Neural cell (in vitro differentiated cells): ENCODE data around the gene METAP1D. TPM values are rescaled to one million over a fixed set of nuclear protein-coding genes. Genes with fewer than 3 reads are reported as not detected.
A peak's percentile ranks its signal among the peaks of the same experiment; 100 is the strongest.

ENCODE experiments used
- H2AFZ ChIP-seq: fragments of 200-600, 300-800 bp; sonication (generic), shearing (Covaris generic); 2 replicates; pipeline ENCODE4 v1.6.0; 2014; ENCODE audit warnings: low read depth, mild to moderate bottlenecking, antibody characterized with exemption, low read length, moderate library complexity
- H3F3A ChIP-seq: fragments of 200-600 bp; shearing (Covaris generic); 2 replicates; pipeline ENCODE4 v1.6.1; 2016; ENCODE audit warnings: mild to moderate bottlenecking, moderate library complexity, mixed read lengths, antibody characterized with exemption, low read length; ENCODE audit not compliant: insufficient read depth, poor library complexity, severe bottlenecking
- H3K27ac ChIP-seq: fragments of 200-600, 300-800 bp; sonication (generic), shearing (Covaris generic); 2 replicates; pipeline ENCODE4 v1.5.1; 2014; ENCODE audit warnings: mild to moderate bottlenecking, low read length, moderate library complexity
- H3K27me3 ChIP-seq: fragments of 300-800, 200-600 bp; sonication (generic), shearing (Covaris generic); 2 replicates; pipeline ENCODE4 v1.6.0; 2014; ENCODE audit warnings: mild to moderate bottlenecking, low read depth, low read length, moderate library complexity; ENCODE audit not compliant: insufficient read depth
- H3K36me3 ChIP-seq: fragments of 300-800, 200-600 bp; sonication (generic), shearing (Covaris generic); 2 replicates; pipeline ENCODE4 v1.5.1; 2014; ENCODE audit warnings: mild to moderate bottlenecking, antibody characterized with exemption, low read length, moderate library complexity; ENCODE audit not compliant: insufficient read depth
- H3K4me2 ChIP-seq: fragments of 300-800, 200-600 bp; sonication (generic), shearing (Covaris generic); 2 replicates; pipeline ENCODE4 v1.6.0; 2014; ENCODE audit warnings: mild to moderate bottlenecking, low read length
- H3K4me3 ChIP-seq: fragments of 300-800, 200-600 bp; sonication (generic), shearing (Covaris generic); 2 replicates; pipeline ENCODE4 v1.5.1; 2014; ENCODE audit warnings: mild to moderate bottlenecking, low read length, moderate library complexity
- H3K79me2 ChIP-seq: fragments of 200-600 bp; shearing (Covaris generic); replicated peaks from 2 replicates; pipeline ENCODE4 v1.6.0; 2014; ENCODE audit warnings: mild to moderate bottlenecking, low read length, moderate library complexity; ENCODE audit not compliant: insufficient read depth
- H3K9ac ChIP-seq: fragments of 300-800, 200-600 bp; sonication (generic), shearing (Covaris generic); 2 replicates; pipeline ENCODE4 v1.6.1; 2016; ENCODE audit warnings: mild to moderate bottlenecking, low read length, mixed read lengths
- H3K9me2 ChIP-seq: fragments of 200-600 bp; shearing (Covaris generic); 2 replicates; pipeline ENCODE4 v1.6.1; 2016; ENCODE audit warnings: mild to moderate bottlenecking, low read length, mixed read lengths; ENCODE audit not compliant: insufficient read depth
- H3K9me3 ChIP-seq: fragments of 200-600, 300-800 bp; sonication (generic), shearing (Covaris generic); 2 replicates; pipeline ENCODE4 v1.6.1; 2016; ENCODE audit warnings: mild to moderate bottlenecking, mixed run types, low read length, moderate library complexity, mixed read lengths
- H4K20me1 ChIP-seq: fragments of 200-600 bp; shearing (Covaris generic); 2 replicates; pipeline ENCODE4 v1.6.1; 2016; ENCODE audit warnings: mild to moderate bottlenecking, mixed run types; ENCODE audit not compliant: insufficient read depth
- CTCF ChIP-seq: fragments of 450-650 bp; IDR thresholded peaks from 2 replicates; pipeline ENCODE4 v1.5.1; 2014; ENCODE audit warnings: antibody characterized with exemption, mild to moderate bottlenecking, moderate library complexity; ENCODE audit not compliant: poor library complexity, severe bottlenecking
- EP300 ChIP-seq: fragments of 450-650 bp; conservative IDR thresholded peaks from 2 replicates; pipeline ENCODE4 v1.6.1; 2014; ENCODE audit warnings: antibody characterized with exemption, mild to moderate bottlenecking, moderate library complexity; ENCODE audit not compliant: poor library complexity, severe bottlenecking
- EZH2 ChIP-seq: fragments of 200-600, 300-800 bp; shearing (Covaris generic), sonication (generic); IDR thresholded peaks from 2 replicates; pipeline ENCODE4 v1.6.1; 2014; ENCODE audit warnings: antibody characterized with exemption, low read length, borderline replicate concordance, mild to moderate bottlenecking; ENCODE audit not compliant: insufficient read depth, poor library complexity, severe bottlenecking
- MXI1 ChIP-seq: fragments of 450-650 bp; conservative IDR thresholded peaks from 2 replicates; pipeline ENCODE4 v1.6.1; 2014; ENCODE audit warnings: antibody characterized with exemption, mild to moderate bottlenecking; ENCODE audit not compliant: poor library complexity, severe bottlenecking
- POLR2AphosphoS5 ChIP-seq: IDR thresholded peaks from 2 replicates; pipeline ENCODE4 v1.6.1; 2012
- RAD21 ChIP-seq: fragments of 450-650 bp; conservative IDR thresholded peaks from 2 replicates; pipeline ENCODE4 v1.6.1; 2014; ENCODE audit warnings: antibody characterized with exemption, mild to moderate bottlenecking, moderate library complexity
- REST ChIP-seq: IDR thresholded peaks from 2 replicates; pipeline ENCODE4 v1.6.1; 2012; ENCODE audit warnings: borderline replicate concordance
- SMC3 ChIP-seq: fragments of 450-650 bp; conservative IDR thresholded peaks from 2 replicates; pipeline ENCODE4 v1.6.1; 2014; ENCODE audit warnings: antibody characterized with exemption, mild to moderate bottlenecking, moderate library complexity; ENCODE audit not compliant: poor library complexity
- TAF1 ChIP-seq: IDR thresholded peaks from 2 replicates; pipeline ENCODE4 v1.6.1; 2012; ENCODE audit warnings: low read depth
- polyA plus RNA-seq: library from polyadenylated mRNA; depleted of rRNA; stranded (reverse); fragments of >200 nt; gene quantifications from 2 replicates; pipeline ENCODE4 v1.2.3, GENCODE V29; 2014

Gene METAP1D
- polyA plus RNA-seq, 1 donor from 2014 or later = 5.4 TPM

GRCh38 chr2:172079838-172080640, 80.3 kb downstream of the METAP1D start:
- H3K36me3 ChIP-seq = no peaks in the 10 kb centered on the region
- H3F3A ChIP-seq = peaks cover 12% of the 10 kb centered on the region
- H3K9me2 ChIP-seq = no peaks in the 10 kb centered on the region
- TF ChIP-seq POLR2AphosphoS5 = peak; percentile 5
- TF ChIP-seq EP300 = no peak
- TF ChIP-seq RAD21 = no peak
- no peak for TF ChIP-seq EZH2
- no peak for TF ChIP-seq SMC3
- H3K9ac ChIP-seq = no peak overlapping the region
- H3K4me3 ChIP-seq = peak overlapping the region; percentile 85
- H3K79me2 ChIP-seq = peaks cover 80% of the 10 kb centered on the region
- H3K27me3 ChIP-seq = peaks cover 46% of the 10 kb centered on the region
- H3K9me3 ChIP-seq = peaks cover 4% of the 10 kb centered on the region
- H4K20me1 ChIP-seq = no peaks in the 10 kb centered on the region
- H3K27ac ChIP-seq = peak overlapping the region; percentile 7
- no peak overlapping the region for H3K4me2 ChIP-seq
- no peak overlapping the region for H2AFZ ChIP-seq

GRCh38 chr2:172080641-172081220, 81.0 kb downstream of the METAP1D start:
- Histone ChIP-seq H3K79me2 (peaks cover 85% of the 10 kb centered on the region), H3K27ac (peak overlapping the region; percentile 23), H3K9me2 (no peaks in the 10 kb centered on the region), H3F3A (peaks cover 9% of the 10 kb centered on the region), H3K9me3 (peaks cover 4% of the 10 kb centered on the region), H3K36me3 (no peaks in the 10 kb centered on the region), H4K20me1 (no peaks in the 10 kb centered on the region), H3K27me3 (peaks cover 46% of the 10 kb centered on the region), H3K9ac (peak overlapping the region; percentile 22), H3K4me3 (peak overlapping the region; percentile 85), H2AFZ (no peak overlapping the region), H3K4me2 (no peak overlapping the region)
- no peak for TF ChIP-seq RAD21
- TF ChIP-seq REST = peak; percentile 20

- peaks cover 8% of the 10 kb centered on the region for H3F3A ChIP-seq
- no peaks in the 10 kb centered on the region for H3K9me2 ChIP-seq
- peak overlapping the region; percentile 85 for H3K4me3 ChIP-seq
- H2AFZ ChIP-seq = no peak overlapping the region
- no peak overlapping the region for H3K4me2 ChIP-seq
- no peak for TF ChIP-seq CTCF
- TF ChIP-seq MXI1 = no peak
- TF ChIP-seq SMC3 = no peak
- TF ChIP-seq REST = no peak
- no peak for TF ChIP-seq POLR2AphosphoS5
- no peak for TF ChIP-seq TAF1
- no peak for TF ChIP-seq RAD21
- no peaks in the 10 kb centered on the region for H4K20me1 ChIP-seq
- H3K9ac ChIP-seq = peak overlapping the region; percentile 92
- peaks cover 90% of the 10 kb centered on the region for H3K79me2 ChIP-seq
- H3K9me3 ChIP-seq = peaks cover 4% of the 10 kb centered on the region
- peak overlapping the region; percentile 23 for H3K27ac ChIP-seq
- H3K36me3 ChIP-seq = no peaks in the 10 kb centered on the region
- peaks cover 46% of the 10 kb centered on the region for H3K27me3 ChIP-seq
These were observed 81.7 kb downstream of the METAP1D start for GRCh38 chr2:172081221-172082022.
